BLaER1 (cell line): ENCODE data around the gene EFHC1.

Experiments
- H3K27ac ChIP-seq: shearing (Covaris generic); formaldehyde crosslinking; 2 replicates; pipeline ENCODE4 v1.8.1; 2022
- H3K27me3 ChIP-seq: shearing (Covaris generic); formaldehyde crosslinking; 2 replicates; pipeline ENCODE4 v1.8.1; 2022
- H3K36me3 ChIP-seq: shearing (Covaris generic); formaldehyde crosslinking; 2 replicates; pipeline ENCODE4 v1.8.1; 2022
- H3K4me1 ChIP-seq: shearing (Covaris generic); formaldehyde crosslinking; 2 replicates; pipeline ENCODE4 v1.8.1; 2022
- H3K4me2 ChIP-seq: shearing (Covaris generic); formaldehyde crosslinking; 2 replicates; pipeline ENCODE4 v1.8.1; 2022
- H3K4me3 ChIP-seq: shearing (Covaris generic); formaldehyde crosslinking; 2 replicates; pipeline ENCODE4 v1.8.1; 2022
- H3K9ac ChIP-seq: shearing (Covaris generic); formaldehyde crosslinking; 2 replicates; pipeline ENCODE4 v1.8.1; 2022
- H3K9me3 ChIP-seq: shearing (Covaris generic); formaldehyde crosslinking; 2 replicates; pipeline ENCODE4 v1.8.1; 2022
- H4K20me1 ChIP-seq: shearing (Covaris generic); formaldehyde crosslinking; 2 replicates; pipeline ENCODE4 v1.8.1; 2022
- Cebpa-rat ChIP-seq: shearing (Covaris generic); IDR thresholded peaks from 2 replicates; pipeline ENCODE4 v1.8.1; 2022

The EFHC1 gene

DNA sequence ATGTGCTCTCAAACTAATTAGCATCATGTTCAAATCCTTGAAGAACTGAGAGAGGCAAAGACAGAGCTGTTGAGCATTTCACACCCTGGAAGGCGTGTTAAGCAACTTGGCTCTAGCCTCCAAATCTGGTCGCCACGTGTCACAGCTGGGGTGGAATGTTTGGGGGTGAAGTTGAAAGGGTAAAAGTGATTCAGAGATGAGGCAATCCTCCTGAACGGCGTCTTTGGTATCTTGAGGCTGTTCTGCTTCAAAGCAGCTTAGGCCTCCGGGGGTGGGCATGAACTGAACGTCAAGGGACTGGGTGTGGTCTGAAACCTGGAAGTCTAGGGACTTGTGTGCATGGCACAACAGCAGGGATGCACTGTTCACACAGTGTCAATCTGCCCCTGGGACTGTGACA, 94.4 kb downstream of the EFHC1 start:
- peaks cover 21% of the 10 kb centered on the region; the same call in 1 of the 2 replicates for H4K20me1 ChIP-seq
- H3K27me3 ChIP-seq, result no peaks in the 10 kb centered on the region
- no peak overlapping the region for H3K9ac ChIP-seq
- no peaks in the 10 kb centered on the region for H3K9me3 ChIP-seq
- peak overlapping the region; percentile 1; the same call in 1 of the 2 replicates for H3K27ac ChIP-seq
- peaks cover 45% of the 10 kb centered on the region for H3K4me1 ChIP-seq
- H3K4me2 ChIP-seq, result no peak overlapping the region
- no peak overlapping the region for H3K4me3 ChIP-seq
- H3K36me3 ChIP-seq, result peaks cover 95% of the 10 kb centered on the region
- no peak for TF ChIP-seq Cebpa-rat

DNA sequence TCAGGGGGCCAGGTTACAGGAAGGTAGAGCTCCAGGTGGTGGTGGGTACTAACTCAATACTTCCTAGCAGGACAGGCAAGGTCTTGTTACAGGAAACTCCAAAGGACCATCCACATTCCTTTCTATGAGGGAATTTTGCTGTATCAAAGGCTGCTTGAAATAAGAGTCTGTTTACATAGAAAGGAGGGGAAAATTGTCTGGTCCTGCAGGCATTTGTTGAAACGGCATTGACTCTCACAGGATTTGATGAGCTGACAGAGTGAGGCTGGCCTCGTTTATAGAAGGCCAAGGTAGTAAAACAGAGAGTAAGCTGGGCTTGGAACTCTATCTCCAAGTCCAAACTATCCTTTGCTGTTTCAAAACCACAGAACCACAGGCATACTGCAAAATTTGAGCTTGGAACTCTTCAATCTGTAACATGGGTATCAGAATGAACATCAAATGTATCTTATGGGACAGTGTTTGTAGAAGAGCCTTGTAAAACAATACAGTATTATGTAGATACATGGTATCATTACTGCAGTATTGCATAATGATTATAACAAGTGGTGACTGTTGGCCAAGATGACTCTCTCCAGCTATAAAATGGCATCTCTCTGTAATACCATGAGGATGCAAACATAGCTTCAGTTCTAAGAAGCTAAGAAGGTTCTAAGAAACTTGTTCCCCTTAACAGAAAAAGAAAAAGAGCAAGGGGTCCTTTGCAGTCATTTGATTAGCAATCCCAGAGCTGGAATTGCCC, 95.2 kb downstream of the EFHC1 start:
- Histone ChIP-seq H3K27ac (no peak overlapping the region), H4K20me1 (peaks cover 21% of the 10 kb centered on the region; the same call in 1 of the 2 replicates), H3K4me3 (no peak overlapping the region), H3K4me1 (peaks cover 36% of the 10 kb centered on the region), H3K9ac (no peak overlapping the region), H3K36me3 (peaks cover 100% of the 10 kb centered on the region), H3K4me2 (no peak overlapping the region), H3K27me3 (no peaks in the 10 kb centered on the region), H3K9me3 (no peaks in the 10 kb centered on the region)
- TF ChIP-seq Cebpa-rat, result no peak

DNA sequence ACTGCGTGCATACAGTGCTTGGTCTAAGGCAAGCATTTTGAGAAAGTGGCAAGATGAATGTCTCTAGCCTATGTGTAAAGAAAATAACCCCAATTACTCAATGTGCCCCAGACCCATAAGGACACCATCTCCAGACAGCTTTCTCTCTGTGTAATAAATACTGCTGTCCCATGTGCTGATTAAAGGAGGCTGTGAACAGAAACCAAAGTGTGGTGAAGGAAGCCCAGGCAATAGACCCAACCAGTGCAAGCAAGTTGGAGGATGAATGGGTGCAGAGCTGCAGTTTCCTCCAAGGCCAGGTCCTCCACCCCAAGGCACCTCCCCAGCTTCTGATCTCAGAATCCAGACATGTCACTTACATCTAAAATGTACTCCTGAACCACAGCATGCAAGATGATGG, 96.1 kb downstream of the EFHC1 start:
- no peak overlapping the region for H3K4me3 ChIP-seq
- peaks cover 27% of the 10 kb centered on the region for H3K4me1 ChIP-seq
- no peak overlapping the region for H3K9ac ChIP-seq
- TF ChIP-seq Cebpa-rat, result no peak
- peaks cover 21% of the 10 kb centered on the region; the same call in 1 of the 2 replicates for H4K20me1 ChIP-seq
- H3K36me3 ChIP-seq, result peaks cover 99% of the 10 kb centered on the region
- H3K27me3 ChIP-seq, result no peaks in the 10 kb centered on the region
- no peak overlapping the region for H3K4me2 ChIP-seq
- no peak overlapping the region for H3K27ac ChIP-seq
- no peaks in the 10 kb centered on the region for H3K9me3 ChIP-seq

DNA sequence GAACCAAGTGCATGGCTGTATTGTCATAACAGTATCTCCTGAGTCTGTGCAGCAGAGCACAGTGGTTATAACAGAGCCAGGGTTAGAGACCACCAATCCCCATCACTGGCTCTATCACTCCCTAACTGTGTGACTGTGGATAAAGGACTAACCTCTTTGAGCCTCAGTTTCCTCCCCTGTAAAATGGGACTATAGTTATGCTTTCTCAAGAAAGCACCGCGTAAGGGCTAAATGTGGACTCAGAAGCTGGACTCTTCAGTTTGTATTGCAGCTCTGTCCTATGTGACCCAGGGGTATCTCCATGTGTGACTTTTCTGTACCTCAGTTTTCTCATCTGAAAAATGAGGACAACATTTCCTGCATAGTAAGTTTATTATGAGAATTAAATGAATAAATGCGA, 96.8 kb downstream of the EFHC1 start:
- Histone ChIP-seq H3K9ac (no peak overlapping the region), H3K27ac (no peak overlapping the region)

DNA sequence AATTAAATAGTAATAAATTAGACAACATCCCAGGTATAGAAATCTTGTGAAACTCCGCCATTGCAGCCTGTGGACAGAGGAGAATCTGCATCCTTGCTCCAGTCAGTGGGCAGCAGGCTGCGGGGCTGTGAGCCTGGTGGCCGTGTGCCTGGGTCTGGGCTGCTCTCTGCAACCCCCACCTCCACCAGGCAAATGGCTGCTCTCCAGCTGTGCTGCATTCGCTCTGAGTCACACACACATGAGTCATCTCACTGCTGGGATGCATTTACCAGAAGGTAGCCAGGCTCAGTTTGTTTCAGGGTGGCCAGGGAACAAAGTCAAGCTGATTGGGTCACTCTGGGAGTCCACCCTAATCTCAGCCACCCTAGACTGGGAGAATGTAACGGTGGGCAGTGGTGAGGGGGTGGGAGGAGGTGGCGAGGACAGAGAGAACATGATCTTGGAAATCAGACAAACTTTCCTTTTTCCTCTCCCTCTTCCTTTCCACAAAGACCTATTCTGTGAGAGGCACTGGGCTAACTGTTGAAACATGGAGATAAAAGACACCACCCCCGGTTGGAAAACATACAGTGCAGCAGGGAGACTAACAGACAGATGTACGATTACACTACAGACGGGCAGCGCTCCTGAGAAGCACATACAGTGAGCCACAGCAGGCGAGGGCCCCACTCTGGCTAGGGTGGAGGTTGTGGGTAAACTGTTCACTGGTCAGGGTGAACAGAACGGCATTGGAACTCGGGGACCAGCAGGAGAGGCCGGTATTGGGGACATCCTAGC, 97.5 kb downstream of the EFHC1 start:
- no peak overlapping the region for H3K9ac ChIP-seq
- H3K4me2 ChIP-seq, result no peak overlapping the region
- peaks cover 21% of the 10 kb centered on the region; the same call in 1 of the 2 replicates for H4K20me1 ChIP-seq
- peaks cover 17% of the 10 kb centered on the region for H3K4me1 ChIP-seq
- no peak overlapping the region for H3K4me3 ChIP-seq
- H3K27ac ChIP-seq, result no peak overlapping the region
- H3K9me3 ChIP-seq, result no peaks in the 10 kb centered on the region
- H3K36me3 ChIP-seq, result peaks cover 86% of the 10 kb centered on the region
- H3K27me3 ChIP-seq, result no peaks in the 10 kb centered on the region
- no peak for TF ChIP-seq Cebpa-rat

More for the DNA sequence above, 96.8 kb downstream of the EFHC1 start:
- H3K4me3 ChIP-seq, result no peak overlapping the region
- H3K9me3 ChIP-seq, result no peaks in the 10 kb centered on the region
- no peaks in the 10 kb centered on the region for H3K27me3 ChIP-seq
- H3K4me1 ChIP-seq, result peaks cover 21% of the 10 kb centered on the region
- H3K4me2 ChIP-seq, result no peak overlapping the region
- no peak for TF ChIP-seq Cebpa-rat
- peaks cover 92% of the 10 kb centered on the region for H3K36me3 ChIP-seq
- H4K20me1 ChIP-seq, result peaks cover 21% of the 10 kb centered on the region; the same call in 1 of the 2 replicates

DNA sequence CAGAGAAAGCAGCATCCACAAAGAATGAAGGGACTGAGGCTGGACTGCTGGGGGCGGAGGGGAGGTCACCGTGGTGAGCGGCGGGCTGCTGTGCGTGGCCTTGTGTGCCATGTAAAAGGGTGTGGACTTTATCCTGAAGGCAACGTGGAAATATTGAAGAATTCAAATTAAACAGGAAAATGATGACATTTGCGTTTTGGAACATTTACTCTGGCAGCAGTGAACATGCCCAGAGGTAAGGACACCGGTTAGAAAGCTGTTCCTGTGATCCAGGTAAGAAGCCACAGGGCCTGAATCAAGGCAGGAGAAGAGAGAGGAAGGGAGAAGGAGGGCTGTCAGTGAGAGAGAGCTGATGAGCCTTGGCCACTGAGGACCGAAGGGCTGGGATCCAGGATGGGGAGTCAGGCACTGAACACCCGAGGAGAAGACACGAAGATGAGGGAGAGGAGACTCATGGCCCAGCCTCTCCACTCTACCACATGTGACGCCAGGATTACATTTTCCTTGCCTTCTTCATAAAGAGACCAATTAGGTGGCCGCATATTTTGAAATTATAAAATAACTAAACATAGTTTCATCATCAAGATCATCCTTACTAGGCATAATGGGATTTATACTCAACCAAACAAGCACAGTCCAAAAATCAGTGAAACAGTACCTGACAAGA, 98.3 kb downstream of the EFHC1 start:
- TF ChIP-seq Cebpa-rat, result no peak
- H3K4me3 ChIP-seq, result no peak overlapping the region
- peaks cover 11% of the 10 kb centered on the region for H3K4me1 ChIP-seq
- no peak overlapping the region for H3K9ac ChIP-seq
- no peaks in the 10 kb centered on the region for H3K9me3 ChIP-seq
- no peak overlapping the region for H3K27ac ChIP-seq
- H3K36me3 ChIP-seq, result peaks cover 82% of the 10 kb centered on the region
- no peaks in the 10 kb centered on the region for H3K27me3 ChIP-seq
- peaks cover 21% of the 10 kb centered on the region; the same call in 1 of the 2 replicates for H4K20me1 ChIP-seq
- no peak overlapping the region for H3K4me2 ChIP-seq

DNA sequence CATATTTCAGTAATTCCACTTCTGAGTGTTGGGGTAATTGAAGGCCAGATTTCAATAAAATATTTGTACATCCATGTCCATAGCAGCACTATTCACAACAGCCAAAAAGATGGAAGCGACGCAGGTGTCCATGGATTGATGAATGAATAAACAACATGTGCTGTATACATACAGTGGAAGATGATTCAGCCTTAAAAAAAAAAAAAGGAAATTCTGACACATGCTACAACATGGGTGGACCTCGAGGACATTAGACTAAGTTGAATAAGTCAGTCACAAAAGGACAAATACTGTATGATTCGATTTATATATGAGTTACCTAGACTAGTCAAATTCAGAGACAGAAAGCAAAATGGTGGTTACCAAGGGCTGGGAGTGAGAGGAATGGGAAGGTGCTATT, 99.5 kb downstream of the EFHC1 start:
- no peak overlapping the region for H3K4me3 ChIP-seq
- no peak overlapping the region for H3K4me2 ChIP-seq
- H4K20me1 ChIP-seq, result peaks cover 28% of the 10 kb centered on the region
- TF ChIP-seq Cebpa-rat, result no peak
- H3K27me3 ChIP-seq, result no peaks in the 10 kb centered on the region
- H3K9me3 ChIP-seq, result no peaks in the 10 kb centered on the region
- H3K36me3 ChIP-seq, result peaks cover 76% of the 10 kb centered on the region
- no peak overlapping the region for H3K9ac ChIP-seq
- H3K4me1 ChIP-seq, result peaks cover 12% of the 10 kb centered on the region; the same call in 1 of the 2 replicates
- H3K27ac ChIP-seq, result no peak overlapping the region

DNA sequence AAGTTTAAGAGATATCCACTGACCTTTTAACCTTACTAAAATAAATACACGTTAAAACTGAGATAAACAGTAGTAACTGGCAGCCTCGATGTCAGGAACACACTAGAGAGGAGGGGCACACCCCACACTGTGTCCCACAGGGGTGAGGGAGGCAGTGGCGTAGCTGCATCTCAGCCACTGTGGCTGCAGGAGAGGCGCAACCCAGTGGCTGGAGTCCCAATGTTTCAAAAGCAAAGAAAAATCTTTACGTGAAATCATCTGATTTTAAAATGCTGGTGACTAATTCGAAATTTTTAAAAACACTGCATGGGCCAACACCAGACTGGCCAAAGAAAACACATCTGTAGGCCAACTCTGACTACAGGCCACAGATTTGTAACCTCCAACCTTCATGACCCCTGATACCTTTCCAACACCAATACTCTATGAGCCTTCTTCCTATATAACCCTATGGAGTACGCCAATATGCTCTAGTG, 102.0 kb downstream of the EFHC1 start:
- Histone ChIP-seq H3K4me1 (peaks cover 12% of the 10 kb centered on the region; the same call in 1 of the 2 replicates), H3K4me2 (no peak overlapping the region), H3K9me3 (no peaks in the 10 kb centered on the region), H3K9ac (no peak overlapping the region), H3K27ac (no peak overlapping the region), H3K27me3 (no peaks in the 10 kb centered on the region), H4K20me1 (peaks cover 30% of the 10 kb centered on the region; the same call in 1 of the 2 replicates), H3K36me3 (peaks cover 67% of the 10 kb centered on the region), H3K4me3 (no peak overlapping the region)
- TF ChIP-seq Cebpa-rat, result no peak

DNA sequence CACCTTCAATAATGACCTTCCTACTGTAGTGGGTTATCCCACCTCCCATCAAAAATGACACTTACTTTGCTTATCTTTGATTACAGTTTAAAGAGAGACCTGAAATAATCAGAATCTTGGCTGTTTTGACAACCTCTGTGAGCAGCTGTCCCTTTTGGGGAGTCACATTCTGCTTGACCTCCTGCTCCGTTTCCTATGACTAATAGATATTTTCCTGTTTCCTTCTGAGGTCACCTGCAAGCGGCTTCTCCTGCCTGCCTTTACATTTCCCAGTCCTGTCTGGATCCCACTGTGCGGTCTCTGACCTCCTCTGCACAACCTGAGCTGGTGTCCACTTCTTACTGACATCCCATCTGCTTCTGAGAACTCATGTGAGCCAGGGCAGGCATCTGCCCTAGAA, 102.5 kb downstream of the EFHC1 start:
- Histone ChIP-seq H4K20me1 (peaks cover 28% of the 10 kb centered on the region; the same call in 1 of the 2 replicates), H3K4me2 (no peak overlapping the region), H3K9ac (no peak overlapping the region), H3K4me1 (peaks cover 12% of the 10 kb centered on the region; the same call in 1 of the 2 replicates), H3K9me3 (no peaks in the 10 kb centered on the region), H3K27ac (no peak overlapping the region; the same call in 1 of the 2 replicates), H3K27me3 (no peaks in the 10 kb centered on the region), H3K4me3 (no peak overlapping the region), H3K36me3 (peaks cover 65% of the 10 kb centered on the region)
- no peak for TF ChIP-seq Cebpa-rat
